ENCODE data around the gene ARRDC4. TPM values are rescaled to one million over a fixed set of nuclear protein-coding genes. Genes with fewer than 3 reads are reported as not detected.

Gene ARRDC4
- total and polyA plus RNA-seq, 2 of the 4 experiments (the other 2 are of a cell fraction), result 5.3 to 9.1 TPM

- dilution Hi-C loops (cut with HindIII; ENCODE audit: low sequenced_read_pairs, unreplicated experiment), result no loop called here
- POLR2A ChIA-PET (ENCODE audit: unreplicated experiment), result no interaction called here
Observed at GRCh38 chr15:98018761-98019351, 58.4 kb downstream of the ARRDC4 start.

More at GRCh38 chr15:98018761-98019351, 58.4 kb downstream of the ARRDC4 start:
- Histone ChIP-seq H3K4ac (ENCODE audit: low read depth, low read length) (no peak overlapping the region), H2AFZ (replicated peaks; ENCODE audit: low read length, poor library complexity) (no peak overlapping the region), H3K9me1 (ENCODE audit: insufficient read depth, low read length) (no peaks in the 10 kb centered on the region), H3K4me2 (ENCODE audit: low read depth, low read length) (no peak overlapping the region), H2AK9ac (replicated peaks; ENCODE audit: low read depth, low read length, poor library complexity) (no peak overlapping the region), H3K27me3 (ENCODE audit: control insufficient read depth, insufficient read depth, low read length) (no peaks in the 10 kb centered on the region), H3K9ac (ENCODE audit: low read depth, low read length) (no peak overlapping the region), H2BK15ac (ENCODE audit: low read depth, low read length) (no peak overlapping the region), H3K56ac (ENCODE audit: extremely low read depth, insufficient read depth, low read length) (no peak overlapping the region), H4K20me1 (ENCODE audit: insufficient read depth, low read length) (no peaks in the 10 kb centered on the region), H3K4me1 (ENCODE audit: control insufficient read depth, insufficient read depth, low read length) (no peaks in the 10 kb centered on the region), H3K18ac (ENCODE audit: low read depth, low read length) (no peak overlapping the region), H3K4me3 (ENCODE audit: insufficient read depth, low read depth, low read length) (no peak overlapping the region), H2BK5ac (ENCODE audit: low read depth, low read length, poor library complexity, severe bottlenecking) (no peak overlapping the region), H4K5ac (ENCODE audit: low read depth, low read length) (no peak overlapping the region), H2BK20ac (ENCODE audit: low read depth, low read length) (no peak overlapping the region), H3K14ac (replicated peaks; ENCODE audit: low read depth, low read length) (no peak overlapping the region), H4K8ac (ENCODE audit: low read depth in 2 of 2, low read length in 2 of 2) (no peak overlapping the region), H3K27ac (ENCODE audit: insufficient read depth, low read length) (no peak overlapping the region), H3K9me3 (ENCODE audit: control insufficient read depth, insufficient read depth, low read length) (peaks cover 13% of the 10 kb centered on the region), H2AK5ac (ENCODE audit: low read depth, low read length) (no peak overlapping the region), H2BK120ac (ENCODE audit: low read depth, low read length) (no peak overlapping the region), H3K36me3 (ENCODE audit: control insufficient read depth, insufficient read depth, low read length) (no peaks in the 10 kb centered on the region), H3K23ac (ENCODE audit: low read depth, low read length) (no peak overlapping the region), H4K91ac (ENCODE audit: insufficient read depth, low read depth, low read length) (no peak overlapping the region), H3K79me1 (ENCODE audit: low read depth in 1 of 2, low read length in 2 of 2) (no peaks in the 10 kb centered on the region)
- TF ChIP-seq RCOR1 (IDR thresholded peaks at IDR 0.05; ENCODE audit: insufficient replicate concordance, low read length), result no peak
- TF ChIP-seq CEBPB (IDR thresholded peaks at IDR 0.05; ENCODE audit: low read depth, low read length), result no peak
- TF ChIP-seq RFX5 (IDR thresholded peaks at IDR 0.05; ENCODE audit: low read depth, low read length), result no peak
- TF ChIP-seq, protein P1, sequence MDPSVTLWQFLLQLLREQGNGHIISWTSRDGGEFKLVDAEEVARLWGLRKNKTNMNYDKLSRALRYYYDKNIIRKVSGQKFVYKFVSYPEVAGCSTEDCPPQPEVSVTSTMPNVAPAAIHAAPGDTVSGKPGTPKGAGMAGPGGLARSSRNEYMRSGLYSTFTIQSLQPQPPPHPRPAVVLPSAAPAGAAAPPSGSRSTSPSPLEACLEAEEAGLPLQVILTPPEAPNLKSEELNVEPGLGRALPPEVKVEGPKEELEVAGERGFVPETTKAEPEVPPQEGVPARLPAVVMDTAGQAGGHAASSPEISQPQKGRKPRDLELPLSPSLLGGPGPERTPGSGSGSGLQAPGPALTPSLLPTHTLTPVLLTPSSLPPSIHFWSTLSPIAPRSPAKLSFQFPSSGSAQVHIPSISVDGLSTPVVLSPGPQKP (IDR thresholded peaks at IDR 0.05; ENCODE audit: borderline replicate concordance, low read depth, low read length), result no peak
- no peak for TF ChIP-seq CTCF (conservative IDR thresholded peaks at IDR 0.05; ENCODE audit: low read depth, low read length)
- TF ChIP-seq, protein P2, sequence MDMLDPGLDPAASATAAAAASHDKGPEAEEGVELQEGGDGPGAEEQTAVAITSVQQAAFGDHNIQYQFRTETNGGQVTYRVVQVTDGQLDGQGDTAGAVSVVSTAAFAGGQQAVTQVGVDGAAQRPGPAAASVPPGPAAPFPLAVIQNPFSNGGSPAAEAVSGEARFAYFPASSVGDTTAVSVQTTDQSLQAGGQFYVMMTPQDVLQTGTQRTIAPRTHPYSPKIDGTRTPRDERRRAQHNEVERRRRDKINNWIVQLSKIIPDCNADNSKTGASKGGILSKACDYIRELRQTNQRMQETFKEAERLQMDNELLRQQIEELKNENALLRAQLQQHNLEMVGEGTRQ (IDR thresholded peaks at IDR 0.05; ENCODE audit: low read depth, low read length), result no peak
- TF ChIP-seq NFE2L2 (IDR thresholded peaks at IDR 0.05; ENCODE audit: low read depth, low read length), result no peak
- no peak for TF ChIP-seq RAD21 (IDR thresholded peaks at IDR 0.05; ENCODE audit: low read length)
- in situ Hi-C loops (cut with MboI; ENCODE audit: low sequenced_read_pairs), result no loop called here
- ATAC-seq (ENCODE audit: low read depth), result no peak
- no TSS peak for BruUV-seq (replicated peaks)
- intact Hi-C loops (cut with micrococcal nuclease), result no loop called here
- CTCF ChIA-PET, result no interaction called here
- WGBS, 2 experiments (ENCODE audit: extremely low coverage in 2 of 2, insufficient read length in 1 of 2), result 0% methylated on average over 1 of the region's 6 CpGs; no CpG with 5 or more reads in 1 of the 2 experiments
- no peak for DNase-seq

Measured in IMR-90 (cell line).